HG03575 (cell line): ENCODE data around the gene GINM1.

Experiments used
- ATAC-seq: cut with Tn5 transposase; IDR thresholded peaks from one replicate; pipeline ENCODE4 v1.9.1; 2021; ENCODE audit not compliant: unreplicated experiment, insufficient number of reproducible peaks, low FRiP score; ENCODE audit errors: extremely low read depth

GINM1 gene

GRCh38 chr6:149565527-149566409, at the start of gene GINM1:
Gene GINM1 (plus strand): TSS chr6:149566375. CDS start chr6:149566415, 40 bp downstream.
- peak; percentile 70 for ATAC-seq

- no peak for ATAC-seq
Measured at GRCh38 chr6:149529650-149530049, 36.5 kb upstream of the GINM1 start.

DNA sequence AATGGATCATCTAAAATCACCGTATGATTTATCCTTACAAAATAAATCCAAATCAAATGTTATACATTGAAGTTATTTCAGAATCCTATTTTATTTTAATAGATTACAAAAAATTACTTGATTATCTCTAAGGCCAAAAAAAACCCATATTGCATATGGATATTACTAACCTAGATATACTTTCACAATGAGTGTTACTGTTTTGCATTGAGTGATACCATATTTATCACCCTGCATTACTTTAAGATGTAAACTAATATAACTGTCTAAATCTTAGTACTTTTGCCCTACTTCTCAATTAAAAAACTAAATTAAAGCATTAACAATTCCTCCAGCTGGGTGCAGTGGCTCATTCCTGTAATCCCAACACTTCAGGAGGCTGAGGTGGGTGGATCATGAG, 31.4 kb upstream of the GINM1 start:
- no peak for ATAC-seq

GRCh38 chr6:149541139-149541538, 25.0 kb upstream of the GINM1 start:
- ATAC-seq: no peak

DNA sequence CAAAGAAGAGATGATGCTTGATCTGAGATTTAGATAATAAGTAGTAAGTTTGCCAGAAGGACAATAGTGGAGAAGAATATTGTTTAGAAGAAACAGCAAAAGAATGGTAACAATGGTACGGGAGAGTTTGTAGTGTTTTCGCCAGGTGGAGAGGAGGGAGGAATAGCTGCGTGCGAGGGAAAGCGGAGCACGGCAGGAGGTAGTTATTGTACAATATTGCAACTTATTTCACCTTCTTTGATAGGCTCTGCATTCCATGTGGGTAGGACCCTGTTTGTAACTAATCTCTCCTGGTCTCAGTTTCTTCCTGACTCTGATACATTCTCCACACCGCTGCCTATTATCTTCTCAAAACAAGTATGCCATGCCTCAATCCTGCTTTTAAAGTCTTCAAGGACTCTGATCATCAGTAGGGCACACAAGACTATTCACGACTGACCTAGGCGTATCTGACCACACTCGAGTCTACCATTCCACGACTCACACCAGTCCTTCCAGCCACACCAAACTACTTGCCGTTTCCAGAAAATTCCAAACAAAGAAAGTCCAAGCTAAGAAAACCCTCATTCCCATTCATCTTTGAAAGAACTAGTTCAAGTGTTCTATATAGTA, 21.4 kb upstream of the GINM1 start:
- ATAC-seq: no peak

- ATAC-seq: no peak
Measured at GRCh38 chr6:149545258-149545753, 20.9 kb upstream of the GINM1 start.

DNA sequence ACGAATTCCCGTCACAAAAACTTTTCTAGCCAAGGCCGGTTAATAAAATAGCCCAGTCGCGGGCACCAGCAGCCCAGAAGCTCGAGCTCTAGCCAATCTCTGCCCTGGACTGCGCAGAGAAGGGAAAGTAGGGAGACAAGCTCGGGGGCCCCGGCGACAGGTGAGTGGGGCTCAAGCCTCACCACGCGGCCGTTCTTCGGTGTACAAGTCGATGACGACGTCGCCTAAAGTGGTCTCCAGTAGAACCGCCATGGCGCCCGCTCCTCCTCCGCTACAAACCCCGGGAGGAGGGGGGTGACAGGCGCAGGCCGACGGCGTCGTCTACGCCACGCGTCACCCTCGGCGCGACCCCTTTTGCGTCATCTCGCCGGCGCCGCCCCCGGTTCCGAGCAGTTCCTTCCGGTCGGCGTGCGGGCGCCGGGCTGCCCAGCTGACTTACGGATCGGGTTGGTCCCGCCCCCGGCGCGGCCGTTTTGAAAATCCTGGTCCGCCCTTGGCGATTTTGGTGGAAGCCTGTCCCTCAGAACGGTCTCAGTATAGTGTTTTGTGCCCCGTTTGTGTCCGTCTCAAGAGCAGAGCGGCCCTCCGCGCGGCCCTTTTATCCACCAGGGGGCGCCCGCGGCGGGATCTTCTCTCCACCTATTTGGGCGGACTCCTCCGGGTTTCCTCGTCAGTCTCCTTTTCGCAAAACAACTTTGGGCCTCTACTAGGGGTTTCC, 20.3 kb upstream of the GINM1 start, which contains the start of gene PPIL4:
Gene PPIL4 (minus strand): TSS at position 290 of the 718 bp plus-strand sequence. CDS start 38 bp downstream, at position 252.
- ATAC-seq: peak; percentile 52

DNA sequence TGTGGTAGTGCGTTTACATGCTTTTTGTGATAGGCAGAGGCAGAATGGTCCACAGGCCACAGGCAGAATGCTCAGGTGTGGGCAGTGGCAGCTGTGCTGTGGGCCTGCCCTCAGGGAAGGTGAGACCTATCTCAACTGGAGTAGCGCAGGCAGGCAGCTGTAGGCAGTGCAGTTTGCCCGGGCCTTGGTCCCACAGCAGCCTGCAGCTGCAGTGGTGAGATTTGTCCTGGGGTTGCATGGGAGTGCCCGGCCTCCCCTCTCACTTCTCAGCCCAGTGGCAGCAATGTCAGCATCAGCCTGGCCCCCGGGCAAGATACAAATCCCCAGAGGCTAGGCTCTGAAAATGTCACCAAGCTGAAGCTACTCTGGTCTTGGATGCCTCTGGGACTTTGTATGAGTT, 14.3 kb upstream of the GINM1 start:
- ATAC-seq: no peak

- no peak for ATAC-seq
Measured at GRCh38 chr6:149558029-149558428, 8.1 kb upstream of the GINM1 start.

- ATAC-seq: no peak
Measured at GRCh38 chr6:149559389-149559788, 6.8 kb upstream of the GINM1 start.

GRCh38 chr6:149560736-149561135, 5.4 kb upstream of the GINM1 start:
- ATAC-seq: no peak

DNA sequence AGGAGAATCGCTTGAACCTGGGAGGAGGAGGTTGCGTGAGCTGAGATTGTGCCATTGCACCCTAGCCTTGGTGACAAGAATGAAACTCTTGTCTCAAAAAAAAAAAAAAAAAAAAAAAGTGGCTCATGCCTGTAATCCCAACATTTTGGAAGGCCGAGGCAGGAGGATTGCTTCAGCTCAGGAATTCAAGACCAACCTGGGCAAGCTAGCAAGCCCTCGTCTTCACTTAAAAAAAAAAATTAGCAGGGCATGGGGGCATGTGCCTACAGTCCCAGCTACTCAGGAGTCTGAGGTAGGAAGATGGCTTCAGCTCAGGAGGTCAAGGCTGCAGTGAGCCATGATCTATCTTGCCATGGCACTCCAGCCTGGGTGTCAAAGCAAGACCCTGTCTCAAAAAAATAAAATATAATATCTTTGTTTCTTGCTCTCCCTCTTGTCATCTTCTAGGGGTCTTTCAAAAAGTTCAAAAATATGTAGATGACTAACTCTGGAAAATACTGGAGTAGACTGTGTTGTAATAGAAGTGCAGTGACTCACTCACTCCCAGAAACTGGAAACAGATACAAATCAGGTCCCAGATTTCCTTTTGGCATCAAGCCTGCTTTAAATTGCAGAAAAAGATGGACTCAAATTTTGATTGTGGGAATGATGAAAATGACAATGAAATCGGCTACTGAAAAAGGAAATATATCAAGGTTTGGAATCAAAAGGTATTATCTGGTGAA, 2.8 kb upstream of the GINM1 start:
- no peak for ATAC-seq

DNA sequence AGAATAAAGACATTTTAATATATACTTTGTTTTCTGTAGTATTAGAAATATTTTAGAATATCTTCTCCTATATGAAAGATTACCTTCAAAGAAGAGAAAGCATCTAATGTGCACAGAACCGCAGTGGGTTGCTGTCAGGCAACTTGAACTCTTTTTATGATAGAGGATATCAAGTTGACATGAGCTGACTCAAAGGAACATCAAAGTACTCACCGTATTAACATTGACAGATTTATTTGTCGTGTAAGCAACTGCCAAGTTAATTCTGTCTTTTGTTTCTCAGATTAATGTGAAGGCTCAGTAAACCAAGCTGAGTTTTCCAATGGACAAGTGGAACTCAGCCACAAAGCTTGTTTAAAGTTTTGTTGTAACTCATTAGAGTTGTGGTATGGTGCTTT, 2.2 kb upstream of the GINM1 start:
- no peak for ATAC-seq

DNA sequence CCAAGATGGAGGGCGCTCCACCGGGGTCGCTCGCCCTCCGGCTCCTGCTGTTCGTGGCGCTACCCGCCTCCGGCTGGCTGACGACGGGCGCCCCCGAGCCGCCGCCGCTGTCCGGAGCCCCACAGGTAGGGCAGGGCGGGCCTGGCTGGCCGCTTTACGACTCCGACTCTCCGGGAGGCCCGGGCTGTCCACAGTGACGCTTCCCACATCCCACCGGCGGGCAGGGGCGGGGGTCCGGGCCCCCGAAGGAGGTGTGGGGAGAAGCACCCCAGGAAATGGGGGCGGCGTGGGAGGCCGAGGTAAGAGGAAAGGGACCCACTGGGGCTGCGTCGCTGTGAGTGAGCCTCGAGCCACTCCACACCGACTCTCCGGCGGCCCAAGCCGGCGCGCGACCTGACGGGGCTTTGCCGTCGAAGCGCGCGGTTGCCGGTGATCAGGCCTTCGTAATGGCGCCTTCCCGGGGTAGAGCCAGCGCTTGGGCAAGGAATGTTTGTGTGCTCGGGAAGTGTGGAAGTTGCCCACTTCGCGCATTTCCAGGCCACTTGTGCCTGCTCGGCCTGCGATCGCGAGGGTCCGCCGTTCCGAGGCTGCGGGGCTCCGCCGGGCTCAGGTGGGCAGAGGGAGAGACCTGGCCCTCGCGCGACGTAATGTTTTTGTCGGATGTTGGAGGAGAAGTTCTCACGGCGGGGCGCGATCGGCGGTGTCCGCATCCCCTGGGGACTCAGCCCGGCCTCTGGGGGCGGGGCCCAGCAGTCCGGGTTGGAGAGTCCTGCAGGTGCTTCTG, 427 bp downstream of the GINM1 start:
- ATAC-seq: no peak

DNA sequence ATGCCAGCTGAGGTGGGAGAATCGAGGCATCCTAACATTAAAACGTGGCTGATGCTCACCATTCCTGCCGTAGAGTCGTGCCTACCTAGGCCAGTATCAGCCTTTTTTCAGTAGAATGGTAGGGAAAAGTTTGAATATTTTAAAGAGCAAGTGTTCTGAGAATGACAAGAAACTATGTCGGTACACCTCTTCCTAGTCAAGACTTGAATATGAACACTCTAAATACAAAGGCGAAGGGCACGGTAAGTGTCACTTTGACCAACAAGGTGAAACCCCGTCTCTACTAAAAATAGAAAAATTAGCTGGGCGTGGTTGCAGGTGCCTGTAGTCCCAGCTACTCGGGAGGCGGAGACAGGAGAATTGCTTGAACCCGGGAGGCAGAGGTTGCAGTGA, 1.0 kb downstream of the GINM1 start:
- ATAC-seq: no peak

- ATAC-seq: no peak
Measured at GRCh38 chr6:149567945-149568585, 1.9 kb downstream of the GINM1 start.

DNA sequence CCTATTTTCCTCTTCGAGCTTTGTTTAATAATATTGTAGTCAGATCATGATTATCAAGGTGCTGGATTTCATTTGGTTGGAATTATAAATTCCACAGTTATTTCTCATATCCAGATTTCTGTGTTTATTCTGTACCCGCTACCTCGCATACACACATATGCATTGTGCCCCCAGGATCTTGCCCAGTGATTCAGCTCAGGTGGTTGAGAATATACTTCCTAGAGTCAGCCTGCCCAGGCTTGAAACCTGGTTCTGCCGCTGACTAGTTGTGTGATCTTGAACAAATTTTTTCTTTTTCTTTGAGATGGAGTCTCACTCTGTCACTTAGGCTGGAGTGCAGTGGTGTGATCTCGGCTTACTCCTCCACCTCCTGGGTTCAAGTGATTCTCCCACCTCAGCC, 14.7 kb downstream of the GINM1 start:
- ATAC-seq: no peak

DNA sequence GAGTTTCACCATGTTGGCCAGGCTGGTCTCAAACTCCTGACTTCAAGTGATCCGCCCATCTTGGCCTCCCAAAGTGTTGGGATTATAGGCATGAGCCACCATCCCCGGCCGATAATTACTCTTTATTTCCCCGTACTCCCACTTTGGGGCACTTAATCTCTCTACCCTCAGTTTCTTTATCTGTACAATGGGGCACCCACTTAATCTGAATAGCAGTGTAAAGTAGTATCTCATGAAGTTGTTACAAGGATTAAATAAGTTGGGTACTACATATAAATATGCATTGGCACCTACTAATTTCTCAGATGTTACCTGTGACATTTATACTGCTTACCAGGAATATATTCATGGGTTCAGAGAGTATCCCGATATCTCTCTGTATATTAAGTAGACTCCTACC, 15.2 kb downstream of the GINM1 start:
- ATAC-seq: no peak
